Right lobe of liver (tissue), 6 donors: ENCODE measurements around the gene PRAC2. TPM values are rescaled to one million over a fixed set of nuclear protein-coding genes. Genes with fewer than 3 reads are reported as not detected.

Experiments
- ATAC-seq, 4 donors: fragments of 200-7000 bp; cut with Tn5 transposase; one replicate each; pipeline ENCODE4 v1.9.1; 2020; ENCODE audit warnings: mild to moderate bottlenecking in 4 of 4, moderate library complexity in 4 of 4
- DNase-seq, 3 donors: peaks; one replicate each; pipeline ENCODE4 v3.0.0-alpha.2; 2020
- H3K27ac ChIP-seq, 3 donors: fragments of 200-600 bp; one replicate each; pipeline ENCODE4 v1.8.0; 2022
- H3K27me3 ChIP-seq, 2 donors: fragments of 200-600 bp; one replicate each; pipeline ENCODE4 v1.8.0; 2022
- H3K36me3 ChIP-seq, 4 donors: fragments of 200-600 bp; sonication (generic) in 1 of 4; one replicate each; pipeline versions ENCODE4 v1.5.1 to v1.8.0; 2017 to 2022; ENCODE audit warnings: control low read depth in 1 of 4
- H3K4me1 ChIP-seq, 4 donors: fragments of 200-600 bp; sonication (generic) in 1 of 4; one replicate each; pipeline versions ENCODE4 v1.5.1 to v1.8.0; 2017 to 2022; ENCODE audit warnings: control low read depth in 1 of 4
- H3K4me3 ChIP-seq, 3 donors: fragments of 200-600 bp; one replicate each; pipeline ENCODE4 v1.8.0; 2022
- H3K9me3 ChIP-seq, 4 donors: fragments of 200-600 bp; sonication (generic) in 1 of 4; one replicate each; pipeline versions ENCODE4 v1.5.1 to v1.8.0; 2017 to 2022; ENCODE audit warnings: control low read depth in 1 of 4
- CTCF ChIP-seq, 4 donors: fragments of 200-600 bp in 3 of 4; fragments of 450-650 bp in 1 of 4; IDR thresholded peaks; one replicate each; pipeline versions ENCODE4 v1.5.1 to v1.8.0; 2016 to 2022; ENCODE audit warnings: antibody characterized with exemption in 4 of 4, mild to moderate bottlenecking in 2 of 4
- POLR2A ChIP-seq: fragments of 450-650 bp; IDR thresholded peaks from one replicate; pipeline ENCODE4 v1.6.1; 2017; ENCODE audit warnings: antibody characterized with exemption, mild to moderate bottlenecking
- WGBS: methylation state at CpG from one replicate; pipeline ENCODE4 v1.1.6; 2018; ENCODE audit warnings: low coverage, low lambda C conversion rate; ENCODE audit not compliant: insufficient coverage; ENCODE audit errors: missing lambda C conversion rate; 5-methylcytosine and 5-hydroxymethylcytosine counted together
- intact Hi-C, 2 donors: fragments of 100-400 bp; cut with DNase I; formaldehyde crosslinking; loops; one replicate each; pipeline versions ENCODE4 v1.11.2 to v1.14.1; 2022
- microRNA counts: library from miRNA; unstranded; fragments of <30 nt; microRNA quantifications from one replicate; lab custom pipeline; 2016
- microRNA-seq, 2 donors: library from miRNA; unstranded; fragments of <30 nt; microRNA quantifications; one replicate each; pipeline ENCODE4, GENCODE V29; 2019 to 2020
- small RNA-seq, 2 experiments: library from RNA; depleted of rRNA; stranded (forward); fragments of <200 nt; gene quantifications; one replicate each; pipeline ENCODE3, GENCODE V24; 2016
- total RNA-seq, 6 experiments: library from RNA; depleted of rRNA in 2 of 6; stranded (reverse); fragments of >200 nt in 2 of 6; fragmentation: NEBNext Ultra II Directional in 3 of 6; extraction: Animal tissue kit (Norgen Biotek cat#: 25700) in 3 of 6; gene quantifications; one replicate each; pipeline versions ENCODE4 v1.1.0 to v1.2.4, GENCODE V29; 2016 to 2023
- donor health status: DM: no; HTN: yes; CAD: no.
- donor health status: DM: no; HTN: no; CAD: no.
- donor health status: DM: no; HTN: no; CAD: no.
- donor health status: DM: no; HTN: yes; CAD: no.
- donor health status: DM: no; HTN: yes; CAD: no.

PRAC2 gene
- total RNA-seq, 6 experiments from 2014 or later = not detected

DNA sequence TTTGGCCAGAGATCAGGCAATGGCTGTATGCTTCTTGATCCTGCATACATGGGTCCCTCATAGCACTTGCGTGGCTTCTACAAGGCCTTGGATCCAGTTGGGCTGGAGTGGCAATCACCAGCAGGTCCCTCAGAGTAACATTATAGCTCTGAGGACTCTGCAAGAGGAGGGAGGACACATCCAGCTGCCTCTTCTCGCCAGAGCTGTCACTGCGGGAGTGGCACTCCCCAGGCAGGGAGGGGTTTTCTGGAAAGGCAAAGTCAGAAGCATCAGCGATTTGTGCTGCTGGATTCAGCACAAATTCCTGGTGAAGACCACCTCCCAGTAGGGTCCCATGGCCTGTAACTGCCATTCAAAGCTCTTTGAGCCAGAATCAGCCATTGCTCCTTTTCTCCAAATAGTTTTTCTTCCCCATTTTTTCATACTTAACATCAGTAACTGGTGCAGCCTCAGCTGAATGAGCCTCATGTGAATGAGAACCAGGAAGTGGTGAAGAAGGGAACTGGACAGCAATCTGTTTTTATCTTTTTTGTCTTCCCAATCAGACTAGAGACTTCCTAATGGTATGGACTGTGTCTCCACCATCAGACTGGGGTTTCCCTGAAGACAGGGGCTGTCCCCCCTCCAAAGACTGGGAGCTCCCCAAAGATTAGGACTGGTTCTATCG is 46.2 kb downstream of the PRAC2 start:
- no peaks in the 10 kb centered on the region for H3K9me3 ChIP-seq
- intact Hi-C loops = no loop called here
- no peak overlapping the region for H3K4me3 ChIP-seq
- H3K27ac ChIP-seq = no peak overlapping the region
- TF ChIP-seq CTCF (IDR thresholded peaks at IDR 0.05) (no peak), POLR2A (no peak)
- no peaks in the 10 kb centered on the region for H3K4me1 ChIP-seq
- H3K27me3 ChIP-seq = no peaks in the 10 kb centered on the region
- 72% methylated on average over 2 of the region's 5 CpGs for WGBS
- ATAC-seq (peak in 1 of 4 donors; percentile 11), DNase-seq (no peak)
- H3K36me3 ChIP-seq = no peaks in the 10 kb centered on the region

DNA sequence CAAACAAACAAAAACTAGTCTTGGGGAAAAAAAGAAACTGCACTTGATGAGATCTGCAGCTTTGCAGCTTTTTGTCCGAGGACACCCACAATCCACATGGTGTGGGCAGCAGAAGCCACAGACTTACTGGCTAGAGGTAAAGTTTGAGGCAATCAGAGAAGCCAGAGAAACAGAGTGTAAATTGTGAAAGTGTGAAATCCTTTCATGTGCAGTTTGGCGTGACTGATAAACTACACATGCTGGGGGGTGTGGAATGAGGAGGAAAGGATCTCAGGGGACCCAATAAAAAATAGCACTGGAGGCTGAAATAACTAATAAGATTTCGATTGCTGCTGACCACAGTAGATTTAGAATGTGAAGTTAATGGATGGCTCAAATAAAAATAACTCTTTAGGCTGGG is 48.0 kb downstream of the PRAC2 start:
- no peak for TF ChIP-seq POLR2A
- no peak for TF ChIP-seq CTCF (IDR thresholded peaks at IDR 0.05)
- DNase-seq (no peak), ATAC-seq (no peak)
- intact Hi-C loops = no loop called here
- Histone ChIP-seq H3K36me3 (no peaks in the 10 kb centered on the region), H3K27me3 (no peaks in the 10 kb centered on the region), H3K9me3 (no peaks in the 10 kb centered on the region), H3K27ac (no peak overlapping the region), H3K4me1 (no peaks in the 10 kb centered on the region), H3K4me3 (no peak overlapping the region)
- WGBS = 43% methylated on average over 3 of the region's 3 CpGs

DNA sequence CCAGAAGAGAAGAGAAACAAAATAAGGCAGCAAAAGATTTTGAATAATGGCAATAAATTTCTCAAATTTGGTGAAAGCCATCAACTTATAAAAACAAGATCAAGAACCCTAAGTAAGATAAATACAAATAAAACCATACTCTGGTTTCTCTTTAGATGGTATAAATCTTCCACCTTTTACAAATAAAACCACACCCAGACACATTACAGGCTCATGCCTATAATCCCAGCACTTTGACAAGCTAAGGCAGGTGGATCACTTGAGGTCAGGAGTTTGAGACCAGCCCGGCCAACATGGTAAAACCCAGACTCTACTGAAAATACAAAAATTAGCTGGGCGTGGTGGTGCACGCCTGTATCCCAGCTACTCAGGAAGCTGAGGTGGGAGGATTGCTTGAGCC is 50.3 kb downstream of the PRAC2 start:
- no peak overlapping the region for H3K4me3 ChIP-seq
- WGBS = 84% methylated on average over 3 of the region's 3 CpGs
- H3K4me1 ChIP-seq = no peaks in the 10 kb centered on the region
- no peak for ATAC-seq
- H3K27ac ChIP-seq = no peak overlapping the region
- H3K36me3 ChIP-seq = no peaks in the 10 kb centered on the region
- intact Hi-C loops = no loop called here
- no peaks in the 10 kb centered on the region for H3K9me3 ChIP-seq
- TF ChIP-seq POLR2A = no peak
- H3K27me3 ChIP-seq = no peaks in the 10 kb centered on the region
- no peak for DNase-seq

MicroRNAs within 50 kb of the gene (microRNA counts, 767-probe panel; counts per million panel counts)
- 237 counts per million for microRNA hsa-miR-3185 (lab: Ali Mortazavi, UCI)

Small RNA genes lying within 50 kb of the gene (microRNA-seq; reads per million reads assigned to microRNA genes)
- 0 reads per million in 2 donors for gene MIR3185

Small RNA genes lying within 50 kb of the gene (small RNA-seq; reads per million reads assigned to genes)
- 0 reads per million in 2 experiments for gene AC091179.2
- 0 reads per million in 2 experiments for gene COX6B1P2
- gene MIR3185 = 0 reads per million in 2 experiments
- gene RF02132 = 0 reads per million in 2 experiments
- 0 reads per million in 2 experiments for gene RF02133
- gene RN7SL125P = 0 to 0.26 reads per million in 2 experiments

Other genes with a start within 250 kb of the PRAC2 start
- gene HOXB1, start 192.2 kb upstream of the PRAC2 start, total RNA-seq = not detected
- gene HOXB2, start 178.1 kb upstream of the PRAC2 start, total RNA-seq = 1 to 10 TPM; 1.1 to 1.9 (median 1.5) TPM
- 1 to 10 TPM in 1 of 6 experiments, under 1 TPM in 5; 0.31 to 1.1 (median 0.68) TPM for gene HOXB4, start 144.8 kb upstream of the PRAC2 start, total RNA-seq
- 1 to 10 TPM in 5 of 6 experiments, under 1 TPM in 1; 0.99 to 3.2 (median 2.6) TPM for gene HOXB3, start 132.9 kb upstream of the PRAC2 start, total RNA-seq
- under 1 TPM in 5 of 6 experiments, not detected in 1; 0.11 to 0.29 (median 0.19) TPM for gene HOXB5, start 129.4 kb upstream of the PRAC2 start, total RNA-seq
- under 1 TPM; 0.18 to 0.83 (median 0.56) TPM for gene HOXB6, start 118.2 kb upstream of the PRAC2 start, total RNA-seq
- under 1 TPM in 4 of 6 experiments, not detected in 2; 0.16 to 0.79 (median 0.30) TPM for gene HOXB7, start 112.2 kb upstream of the PRAC2 start, total RNA-seq
- not detected for gene HOXB8, start 107.9 kb upstream of the PRAC2 start, total RNA-seq
- gene HOXB9, start 96.8 kb upstream of the PRAC2 start, total RNA-seq = not detected
- not detected for gene PRAC1, start 667 bp upstream of the PRAC2 start, total RNA-seq
- gene HOXB13, start 5.6 kb downstream of the PRAC2 start, total RNA-seq = not detected
- gene TTLL6, start 94.0 kb downstream of the PRAC2 start, total RNA-seq = under 1 TPM in 1 of 6 experiments, not detected in 5; 0.12 TPM
- gene CALCOCO2, start 107.8 kb downstream of the PRAC2 start, total RNA-seq = 10 to 100 TPM; 58.0 to 93.3 (median 72.1) TPM
- gene ATP5MC1, start 169.6 kb downstream of the PRAC2 start, total RNA-seq = 100 to 1,000 TPM in 2 of 6 experiments, 10 to 100 TPM in 4; 49.2 to 221 (median 57.9) TPM
- 10 to 100 TPM; 19.6 to 30.9 (median 26.3) TPM for gene UBE2Z, start 185.2 kb downstream of the PRAC2 start, total RNA-seq
- gene SNF8, start 221.7 kb downstream of the PRAC2 start, total RNA-seq = 10 to 100 TPM; 35.8 to 62.9 (median 47.5) TPM
- gene GIP, start 245.4 kb downstream of the PRAC2 start, total RNA-seq = not detected